Heart right ventricle (tissue), 16 donors: ENCODE data around the gene NAT14. TPM values are rescaled to one million over a fixed set of nuclear protein-coding genes. Genes with fewer than 3 reads are reported as not detected.

Experiments used
- ATAC-seq, 8 donors: fragments of 200-7000 bp; cut with Tn5 transposase; one replicate each; pipeline ENCODE4 v1.9.1; 2020; ENCODE audit warnings: mild to moderate bottlenecking in 8 of 8, moderate library complexity in 8 of 8, moderate number of reproducible peaks in 1 of 8
- DNase-seq, 2 donors: peaks; one replicate each; pipeline ENCODE4 v3.0.0-alpha.2; 2020
- H3K27ac ChIP-seq, 10 donors: fragments of 200-600 bp; sonication (generic) in 2 of 10; one replicate each; pipeline versions ENCODE4 v1.5.0 to v1.8.0; 2020 to 2022; ENCODE audit warnings: mild to moderate bottlenecking in 3 of 10
- H3K27me3 ChIP-seq, 7 donors: fragments of 200-600 bp; one replicate each; pipeline ENCODE4 v1.8.0; 2021 to 2022; ENCODE audit warnings: mild to moderate bottlenecking in 2 of 7
- H3K36me3 ChIP-seq, 9 donors: fragments of 200-600 bp; sonication (generic) in 1 of 9; one replicate each; pipeline versions ENCODE4 v1.5.0 to v1.8.0; 2020 to 2022; ENCODE audit warnings: mild to moderate bottlenecking in 2 of 9
- H3K4me1 ChIP-seq, 9 donors: fragments of 200-600 bp; sonication (generic) in 1 of 9; one replicate each; pipeline versions ENCODE4 v1.5.0 to v1.8.0; 2020 to 2022; ENCODE audit warnings: mild to moderate bottlenecking in 4 of 9
- H3K4me3 ChIP-seq, 10 donors: fragments of 200-600 bp; sonication (generic) in 2 of 10; one replicate each; pipeline versions ENCODE4 v1.5.0 to v1.8.0; 2020 to 2022; ENCODE audit warnings: mild to moderate bottlenecking in 7 of 10, moderate library complexity in 2 of 10
- H3K9me3 ChIP-seq, 11 donors: fragments of 200-600 bp in 10 of 11; sonication (generic) in 2 of 11; one replicate each; pipeline versions ENCODE4 v1.5.0 to v1.8.0; 2013 to 2022; ENCODE audit warnings: mild to moderate bottlenecking in 2 of 11, control low read depth in 1 of 11, moderate library complexity in 1 of 11
- CTCF ChIP-seq, 9 donors: fragments of 200-600 bp; sonication (generic) in 2 of 9; IDR thresholded peaks; one replicate each; pipeline versions ENCODE4 v1.5.0 to v1.8.0; 2021 to 2022; ENCODE audit warnings: antibody characterized with exemption in 9 of 9, mild to moderate bottlenecking in 5 of 9, moderate library complexity in 1 of 9
- WGBS, 2 donors: extraction: QIAGEN DNeasy Blood & Tissue Kit; methylation state at CpG; one replicate each; pipeline ENCODE4 v1.1.7; 2013; ENCODE audit warnings: inconsistent platforms in 1 of 2; 5-methylcytosine and 5-hydroxymethylcytosine counted together
- intact Hi-C, 10 donors: fragments of 100-400 bp; cut with DNase I; formaldehyde crosslinking; loops; one replicate each; pipeline versions ENCODE4 v1.11.1 to v1.14.2; 2022
- polyA plus RNA-seq, 2 donors: library from polyadenylated mRNA; stranded (reverse); fragments of 200-250 nt; gene quantifications; one replicate each; pipeline ENCODE4 v1.2.3, GENCODE V29; 2013
- total RNA-seq, 10 donors: library from RNA; stranded (reverse); fragmentation: NEBNext Ultra II Directional in 3 of 10; extraction: Animal tissue kit (Norgen Biotek cat#: 25700) in 3 of 10; gene quantifications; one replicate each; pipeline versions ENCODE4 v1.2.1 to v1.2.4, GENCODE V29; 2021 to 2023
- donor health status: Arrhythmogenic right ventricular cardiomyopathy.
- donor health status: ischemic (EF 13 %, LVEDD 7.1; RV severe dilation, severe dysfunction).
- donor health status: healthy with polysubstance abuse.
- donor health status: DM: no; HTN: yes; CAD: no.
- donor health status: DM: no; HTN: no; CAD: no.
- donor health status: ischemic (EF 25% LVEDD 6.9; RV normal size, moderate dysfunction).
- donor health status: ischemic (EF 25% LVEDD 5.7; RV mildly dilated, moderate dysfunction).
- donor health status: healthy.
- donor health status: DM: yes; HTN: yes; CAD: no.
- donor health status: Ischemic cardiomyopathy.
- donor health status: ischemic (EF 35%, LVEDD 5.7; RV mildly dilated, moderate dysfunction).
- donor health status: nonischemic (EF 11% LVEDD 7.7; RV severe dilation, severe dysfunction).
- donor health status: DM: yes; HTN: yes; CAD: no.
- donor health status: PGD.
- donor health status: ischemic (EF 29% LVEDD 5.4; RV normal size, mild dysfunction).
- donor health status: nonischemic (EF 23%, LVEDD 6.1; RV moderate dilation, normal function).

NAT14 gene
- total and polyA plus RNA-seq, 12 donors = 5.8 to 16.4 (median 7.0) TPM

- H3K27ac ChIP-seq = no peak overlapping the region
- 94 to 97% methylated on average over 10 to 11 of the region's 11 CpGs for WGBS, 2 donors
These were observed 51.4 kb downstream of the NAT14 start for GRCh38 chr19:55536366-55536765.

More at GRCh38 chr19:55536366-55536765, 51.4 kb downstream of the NAT14 start:
- TF ChIP-seq CTCF (IDR thresholded peaks at IDR 0.05) = no peak
- intact Hi-C loops = no loop called here
- no peaks in the 10 kb centered on the region for H3K9me3 ChIP-seq
- ATAC-seq = peak in 1 of 8 donors; percentile 5
- H3K27me3 ChIP-seq = no peaks in the 10 kb centered on the region
- H3K4me3 ChIP-seq = no peak overlapping the region
- H3K36me3 ChIP-seq = no peaks in the 10 kb centered on the region
- no peaks in the 10 kb centered on the region for H3K4me1 ChIP-seq
- no peak for DNase-seq

Other genes starting within 250 kb of the NAT14 start
- 10 to 100 TPM; 31.1 to 51.3 (median 39.0) TPM for gene PPP6R1, start 226.2 kb upstream of the NAT14 start, total RNA-seq
- 10 to 100 TPM; 36.8 to 38.0 TPM for gene PPP6R1, start 226.2 kb upstream of the NAT14 start, polyA plus RNA-seq
- 10 to 100 TPM; 26.7 to 41.6 (median 31.6) TPM for gene HSPBP1, start 205.1 kb upstream of the NAT14 start, total RNA-seq
- 10 to 100 TPM; 54.2 to 83.7 TPM for gene HSPBP1, start 205.1 kb upstream of the NAT14 start, polyA plus RNA-seq
- 10 to 100 TPM in 2 of 10 donors, 1 to 10 TPM in 8; 2.3 to 12.6 (median 4.1) TPM for gene BRSK1, start 201.2 kb upstream of the NAT14 start, total RNA-seq
- gene BRSK1, start 201.2 kb upstream of the NAT14 start, polyA plus RNA-seq = 1 to 10 TPM; 1.8 to 2.0 TPM
- gene TMEM150B, start 159.8 kb upstream of the NAT14 start, total RNA-seq = 1 to 10 TPM in 3 of 10 donors, under 1 TPM in 4, not detected in 3; 0.41 to 6.5 (median 0.75) TPM
- under 1 TPM in 1 of 2 donors, not detected in 1; 0.38 TPM for gene TMEM150B, start 159.8 kb upstream of the NAT14 start, polyA plus RNA-seq
- gene KMT5C, start 145.3 kb upstream of the NAT14 start, total RNA-seq = 1 to 10 TPM; 4.0 to 9.2 (median 6.9) TPM
- gene KMT5C, start 145.3 kb upstream of the NAT14 start, polyA plus RNA-seq = 10 to 100 TPM in 1 of 2 donors, 1 to 10 TPM in 1; 4.7 to 12.4 TPM
- gene COX6B2, start 130.5 kb upstream of the NAT14 start, total RNA-seq = not detected
- gene COX6B2, start 130.5 kb upstream of the NAT14 start, polyA plus RNA-seq = not detected
- not detected for gene GARIN5B, start 121.9 kb upstream of the NAT14 start, total RNA-seq
- gene GARIN5B, start 121.9 kb upstream of the NAT14 start, polyA plus RNA-seq = not detected
- not detected for gene IL11, start 114.7 kb upstream of the NAT14 start, total RNA-seq
- under 1 TPM; 0.30 to 0.37 TPM for gene IL11, start 114.7 kb upstream of the NAT14 start, polyA plus RNA-seq
- gene TMEM190, start 108.4 kb upstream of the NAT14 start, total RNA-seq = not detected
- gene TMEM190, start 108.4 kb upstream of the NAT14 start, polyA plus RNA-seq = not detected
- gene TMEM238, start 100.9 kb upstream of the NAT14 start, total RNA-seq = 1 to 10 TPM in 2 of 10 donors, under 1 TPM in 6, not detected in 2; 0.25 to 1.3 (median 0.49) TPM
- under 1 TPM in 1 of 2 donors, not detected in 1; 0.06 TPM for gene TMEM238, start 100.9 kb upstream of the NAT14 start, polyA plus RNA-seq
- 1,000 to 10,000 TPM in 1 of 10 donors, 100 to 1,000 TPM in 9; 473 to 1,031 (median 577) TPM for gene RPL28, start 99.3 kb upstream of the NAT14 start, total RNA-seq
- gene RPL28, start 99.3 kb upstream of the NAT14 start, polyA plus RNA-seq = 1,000 to 10,000 TPM in 1 of 2 donors, 100 to 1,000 TPM in 1; 776 to 1,617 TPM
- gene UBE2S, start 77.4 kb upstream of the NAT14 start, total RNA-seq = 10 to 100 TPM; 25.0 to 42.1 (median 30.7) TPM
- 10 to 100 TPM in 1 of 2 donors, 1 to 10 TPM in 1; 8.0 to 25.5 TPM for gene UBE2S, start 77.4 kb upstream of the NAT14 start, polyA plus RNA-seq
- not detected for gene SHISA7, start 41.9 kb upstream of the NAT14 start, total RNA-seq
- gene SHISA7, start 41.9 kb upstream of the NAT14 start, polyA plus RNA-seq = under 1 TPM in 1 of 2 donors, not detected in 1; under 0.01 TPM
- gene ISOC2, start 23.5 kb upstream of the NAT14 start, total RNA-seq = 10 to 100 TPM; 42.5 to 69.8 (median 48.3) TPM
- gene ISOC2, start 23.5 kb upstream of the NAT14 start, polyA plus RNA-seq = 100 to 1,000 TPM in 1 of 2 donors, 10 to 100 TPM in 1; 88.7 to 117 TPM
- not detected for gene C19orf85, start 20.4 kb upstream of the NAT14 start, total RNA-seq
- gene C19orf85, start 20.4 kb upstream of the NAT14 start, polyA plus RNA-seq = not detected
- gene ZNF628, start 8.6 kb upstream of the NAT14 start, total RNA-seq = 1 to 10 TPM; 2.5 to 7.8 (median 4.3) TPM
- gene ZNF628, start 8.6 kb upstream of the NAT14 start, polyA plus RNA-seq = 1 to 10 TPM; 4.9 to 7.5 TPM
- 1 to 10 TPM; 2.0 to 6.5 (median 4.0) TPM for gene SSC5D, start 3.2 kb downstream of the NAT14 start, total RNA-seq
- 1 to 10 TPM in 1 of 2 donors, under 1 TPM in 1; 0.72 to 2.8 TPM for gene SSC5D, start 3.2 kb downstream of the NAT14 start, polyA plus RNA-seq
- gene SBK2, start 51.9 kb downstream of the NAT14 start, total RNA-seq = 10 to 100 TPM in 1 of 10 donors, 1 to 10 TPM in 9; 1.1 to 14.1 (median 2.0) TPM
- gene SBK2, start 51.9 kb downstream of the NAT14 start, polyA plus RNA-seq = 1 to 10 TPM in 1 of 2 donors, under 1 TPM in 1; 0.39 to 9.4 TPM
- 10 to 100 TPM in 4 of 10 donors, 1 to 10 TPM in 6; 2.0 to 33.3 (median 7.3) TPM for gene SBK3, start 60.4 kb downstream of the NAT14 start, total RNA-seq
- 10 to 100 TPM in 1 of 2 donors, 1 to 10 TPM in 1; 3.2 to 11.3 TPM for gene SBK3, start 60.4 kb downstream of the NAT14 start, polyA plus RNA-seq
- gene ZNF579, start 95.7 kb downstream of the NAT14 start, total RNA-seq = 10 to 100 TPM in 4 of 10 donors, 1 to 10 TPM in 6; 7.1 to 16.9 (median 9.6) TPM
- 10 to 100 TPM; 13.1 to 23.8 TPM for gene ZNF579, start 95.7 kb downstream of the NAT14 start, polyA plus RNA-seq
- gene FIZ1, start 114.3 kb downstream of the NAT14 start, total RNA-seq = 10 to 100 TPM; 11.6 to 18.8 (median 13.5) TPM
- gene FIZ1, start 114.3 kb downstream of the NAT14 start, polyA plus RNA-seq = 10 to 100 TPM in 1 of 2 donors, 1 to 10 TPM in 1; 9.3 to 16.5 TPM
- 10 to 100 TPM in 8 of 10 donors, 1 to 10 TPM in 2; 7.9 to 22.0 (median 12.9) TPM for gene ZNF524, start 115.1 kb downstream of the NAT14 start, total RNA-seq
- gene ZNF524, start 115.1 kb downstream of the NAT14 start, polyA plus RNA-seq = 10 to 100 TPM; 34.9 to 39.4 TPM
- gene ZNF865, start 120.5 kb downstream of the NAT14 start, total RNA-seq = 10 to 100 TPM; 11.8 to 20.0 (median 13.5) TPM
- 10 to 100 TPM; 13.9 to 26.5 TPM for gene ZNF865, start 120.5 kb downstream of the NAT14 start, polyA plus RNA-seq
- 10 to 100 TPM in 8 of 10 donors, 1 to 10 TPM in 2; 8.9 to 16.4 (median 12.2) TPM for gene ZNF784, start 139.4 kb downstream of the NAT14 start, total RNA-seq
- 1 to 10 TPM; 6.4 to 9.9 TPM for gene ZNF784, start 139.4 kb downstream of the NAT14 start, polyA plus RNA-seq
- 10 to 100 TPM; 16.6 to 24.9 (median 21.1) TPM for gene ZNF580, start 155.8 kb downstream of the NAT14 start, total RNA-seq
- 10 to 100 TPM; 16.5 to 29.9 TPM for gene ZNF580, start 155.8 kb downstream of the NAT14 start, polyA plus RNA-seq
- 10 to 100 TPM in 1 of 10 donors, 1 to 10 TPM in 9; 4.0 to 15.6 (median 6.5) TPM for gene ZNF581, start 158.5 kb downstream of the NAT14 start, total RNA-seq
- 10 to 100 TPM in 1 of 2 donors, 1 to 10 TPM in 1; 5.6 to 10.8 TPM for gene ZNF581, start 158.5 kb downstream of the NAT14 start, polyA plus RNA-seq
- 10 to 100 TPM; 12.1 to 20.0 (median 13.3) TPM for gene CCDC106, start 163.0 kb downstream of the NAT14 start, total RNA-seq
- gene CCDC106, start 163.0 kb downstream of the NAT14 start, polyA plus RNA-seq = 10 to 100 TPM; 15.3 to 29.6 TPM
- gene U2AF2, start 169.8 kb downstream of the NAT14 start, total RNA-seq = 100 to 1,000 TPM in 1 of 10 donors, 10 to 100 TPM in 9; 64.1 to 100 (median 72.9) TPM
- gene U2AF2, start 169.8 kb downstream of the NAT14 start, polyA plus RNA-seq = 10 to 100 TPM; 75.5 to 90.2 TPM
- gene EPN1, start 190.0 kb downstream of the NAT14 start, total RNA-seq = 100 to 1,000 TPM; 127 to 305 (median 140) TPM
- 100 to 1,000 TPM; 134 to 140 TPM for gene EPN1, start 190.0 kb downstream of the NAT14 start, polyA plus RNA-seq